Measurements from ENCODE around the gene NAGLU. TPM values are rescaled to one million over a fixed set of nuclear protein-coding genes. Genes with fewer than 3 reads are reported as not detected.
A peak's percentile ranks its signal among the peaks of the same experiment; 100 is the strongest.

NAGLU gene
- total and polyA plus RNA-seq, 2 of the 13 experiments (the other 11 are each of a cell fraction or from before 2014, with no cell fraction given): 28.2 to 40.1 TPM

- no peak for TF ChIP-seq GMEB2 (CRISPR knock-in tag; IDR thresholded peaks at IDR 0.05; ENCODE audit: low read depth)
- TF ChIP-seq ZNF274 (CRISPR knock-in tag; IDR thresholded peaks at IDR 0.05): 0 out of 2 replicates have a peak, but pooled peaks have one; percentile 67
- peak; percentile 37; the same call in 1 of the 2 replicates for TF ChIP-seq ZNF570 (CRISPR knock-in tag; IDR thresholded peaks at IDR 0.05; ENCODE audit: borderline replicate concordance)
- no peak for TF ChIP-seq SRF (IDR thresholded peaks at IDR 0.05; ENCODE audit: low read depth, low read length)
- TF ChIP-seq NR2F2 (IDR thresholded peaks at IDR 0.05; ENCODE audit: borderline replicate concordance, low read depth): 0 out of 2 replicates have a peak, but pooled peaks have one; percentile 7
- no peak for TF ChIP-seq ZNF510 (CRISPR knock-in tag; IDR thresholded peaks at IDR 0.05; ENCODE audit: low read depth)
- TF ChIP-seq ZNF704 (CRISPR knock-in tag; IDR thresholded peaks at IDR 0.05; ENCODE audit: borderline replicate concordance): no peak
- TF ChIP-seq KDM3A (CRISPR knock-in tag; IDR thresholded peaks at IDR 0.05; ENCODE audit: low read depth): no peak
- peak; percentile 60 for TF ChIP-seq CBX1 (IDR thresholded peaks at IDR 0.05; ENCODE audit: low read depth)
- TF ChIP-seq ZNF281 (CRISPR knock-in tag; IDR thresholded peaks at IDR 0.05; ENCODE audit: borderline replicate concordance): peak; percentile 84
- TF ChIP-seq ZNF414 (CRISPR knock-in tag; IDR thresholded peaks at IDR 0.05): peak; percentile 86; the same call in 1 of the 2 replicates
- TF ChIP-seq KIAA2018 (CRISPR knock-in tag; IDR thresholded peaks at IDR 0.05; ENCODE audit: borderline replicate concordance): 0 out of 2 replicates have a peak, but pooled peaks have one; percentile 77
- TF ChIP-seq ZNF253 (CRISPR knock-in tag; IDR thresholded peaks at IDR 0.05; ENCODE audit: borderline replicate concordance): peak; percentile 84; the same call in 1 of the 2 replicates
These were observed 523 bp downstream of the NAGLU start (continued) for GRCh38 chr17:42536372-42537155.

Measured in HepG2 (cell line).